ENCODE results near the gene SHLD2. TPM values are rescaled to one million over a fixed set of nuclear protein-coding genes. Genes with fewer than 3 reads are reported as not detected.

Gene SHLD2
- polyA plus RNA-seq, 3 donors, result 10.2 to 16.3 (median 16.2) TPM

- Mint-ChIP-seq H3K36me3 (peaks cover 18 to 28% of the 10 kb centered on the region in 2 donors), H3K4me1 (peaks cover 39% of the 10 kb centered on the region), H3K9me3 (no peaks in the 10 kb centered on the region), H3K27ac (peak overlapping the region; percentile 47 to 92 (median 88)), H3K27me3 (ENCODE audit: low read depth in 3 of 3) (no peaks in the 10 kb centered on the region), H3K4me3 (peak overlapping the region; percentile 88 to 90)
- H3K9ac ChIP-seq (ENCODE audit: insufficient read depth, low read length, poor library complexity, severe bottlenecking), result peak overlapping the region; percentile 95
- WGBS (ENCODE audit: insufficient coverage), result 7% methylated on average over 6 of the region's 9 CpGs
- H3K9me3 ChIP-seq (replicated peaks in 1 of 2; ENCODE audit: control insufficient read depth in 1 of 2, insufficient read depth in 1 of 2, low read length in 2 of 2), result no peaks in the 10 kb centered on the region
- H2AFZ ChIP-seq (ENCODE audit: insufficient read depth, low read depth, low read length, poor library complexity, severe bottlenecking), result peak overlapping the region; percentile 56
- peaks cover 86% of the 10 kb centered on the region for H3K79me2 ChIP-seq (ENCODE audit: insufficient read depth, low read length)
- H3K27ac ChIP-seq (ENCODE audit: low read depth in 1 of 2, low read length in 2 of 2), result peak overlapping the region in 1 of 2 donors; percentile 94
- peaks cover 61% of the 10 kb centered on the region for H4K20me1 ChIP-seq (ENCODE audit: insufficient read depth, low read length)
- peak overlapping the region; percentile 52 to 82 (median 73) for H3K4me3 ChIP-seq (replicated peaks in 1 of 3; ENCODE audit: low read depth in 2 of 3, low read length in 3 of 3)
- TF ChIP-seq CTCF (IDR thresholded peaks at IDR 0.05), result no peak
- DNase-seq, result peak in 1 of 3 donors; percentile 21
- peaks cover 12 to 31% of the 10 kb centered on the region in 2 donors for H3K36me3 ChIP-seq (replicated peaks in 1 of 2; ENCODE audit: control insufficient read depth in 1 of 2, insufficient read depth in 2 of 2, low read length in 2 of 2)
- H3K27me3 ChIP-seq (ENCODE audit: control insufficient read depth in 2 of 2, insufficient read depth in 2 of 2, low read length in 2 of 2), result no peaks in the 10 kb centered on the region
- intact Hi-C loops (cut with micrococcal nuclease), result loop anchor here (5.0 to 10.0 kb wide), 2 partner anchors 118 to 121 kb away; no protein-coding TSS in a partner anchor
- H3K4me1 ChIP-seq (ENCODE audit: control insufficient read depth in 1 of 2, insufficient read depth in 2 of 2, low read length in 2 of 2), result peaks cover 38 to 48% of the 10 kb centered on the region in 2 donors
- peak overlapping the region; percentile 92 for H3K4me2 ChIP-seq (replicated peaks; ENCODE audit: extremely low read depth, low read length, poor library complexity, severe bottlenecking)
Measured at GRCh38 chr10:87092861-87093631, 2.0 kb upstream of the SHLD2 start.

- peak overlapping the region; percentile 88 to 90 for H3K4me3 Mint-ChIP-seq
- H3K9me3 ChIP-seq (replicated peaks in 1 of 2; ENCODE audit: control insufficient read depth in 1 of 2, insufficient read depth in 1 of 2, low read length in 2 of 2), result no peaks in the 10 kb centered on the region
- peaks cover 39% of the 10 kb centered on the region for H3K4me1 Mint-ChIP-seq
- no peaks in the 10 kb centered on the region for H3K9me3 Mint-ChIP-seq
- peaks cover 17 to 27% of the 10 kb centered on the region in 2 donors for H3K36me3 Mint-ChIP-seq
- peak overlapping the region; percentile 92 for H3K4me2 ChIP-seq (replicated peaks; ENCODE audit: extremely low read depth, low read length, poor library complexity, severe bottlenecking)
- under 1% methylated on average over 30 of the region's 39 CpGs for WGBS (ENCODE audit: insufficient coverage)
- H3K27ac ChIP-seq (ENCODE audit: low read depth in 1 of 2, low read length in 2 of 2), result peak overlapping the region; percentile 90 to 94
- H3K79me2 ChIP-seq (ENCODE audit: insufficient read depth, low read length), result peaks cover 78% of the 10 kb centered on the region
- no peak for TF ChIP-seq CTCF (IDR thresholded peaks at IDR 0.05)
- H3K36me3 ChIP-seq (replicated peaks in 1 of 2; ENCODE audit: control insufficient read depth in 1 of 2, insufficient read depth in 2 of 2, low read length in 2 of 2), result peaks cover 11 to 31% of the 10 kb centered on the region in 2 donors
- H2AFZ ChIP-seq (ENCODE audit: insufficient read depth, low read depth, low read length, poor library complexity, severe bottlenecking), result peak overlapping the region; percentile 78
- peaks cover 38 to 48% of the 10 kb centered on the region in 2 donors for H3K4me1 ChIP-seq (ENCODE audit: control insufficient read depth in 1 of 2, insufficient read depth in 2 of 2, low read length in 2 of 2)
- no peaks in the 10 kb centered on the region for H3K27me3 Mint-ChIP-seq (ENCODE audit: low read depth in 3 of 3)
- H3K9ac ChIP-seq (ENCODE audit: insufficient read depth, low read length, poor library complexity, severe bottlenecking), result peak overlapping the region; percentile 95
- H4K20me1 ChIP-seq (ENCODE audit: insufficient read depth, low read length), result peaks cover 53% of the 10 kb centered on the region
- peak overlapping the region; percentile 52 to 82 (median 73) for H3K4me3 ChIP-seq (replicated peaks in 1 of 3; ENCODE audit: low read depth in 2 of 3, low read length in 3 of 3)
- peak; percentile 25 to 50 (median 35) for DNase-seq
- no peaks in the 10 kb centered on the region for H3K27me3 ChIP-seq (ENCODE audit: control insufficient read depth in 2 of 2, insufficient read depth in 2 of 2, low read length in 2 of 2)
- H3K27ac Mint-ChIP-seq, result peak overlapping the region; percentile 85 to 98 (median 97)
- intact Hi-C loops (cut with micrococcal nuclease), result loop anchor here (5.0 to 10.0 kb wide), 2 partner anchors 119 to 122 kb away; no protein-coding TSS in a partner anchor
Measured at GRCh38 chr10:87093632-87094372, 1.2 kb upstream of the SHLD2 start.

Data from CD14-positive monocyte (primary cell).